Neuronal stem cell (in vitro differentiated cells): ENCODE measurements around the gene POLE.

Source experiments
- DNase-seq: peaks from one replicate; pipeline ENCODE4 v3.0.0-alpha.2; 2013; ENCODE audit warnings: low spot score
- H2AFZ ChIP-seq: one replicate; pipeline ENCODE4 v1.6.1; 2013; ENCODE audit warnings: mild to moderate bottlenecking, low read length, inconsistent platforms
- H2AK5ac ChIP-seq: 2 replicates; pipeline ENCODE4 v1.6.1; 2013; ENCODE audit warnings: low read depth, mild to moderate bottlenecking, inconsistent platforms, low read length, moderate library complexity, mixed read lengths
- H2BK120ac ChIP-seq: 2 replicates; pipeline ENCODE4 v1.6.1; 2013; ENCODE audit warnings: low read depth, mild to moderate bottlenecking, inconsistent platforms, low read length, moderate library complexity, mixed read lengths
- H2BK12ac ChIP-seq: one replicate; pipeline ENCODE4 v1.6.1; 2013; ENCODE audit warnings: low read length, inconsistent platforms
- H2BK15ac ChIP-seq: 2 replicates; pipeline ENCODE4 v1.6.1; 2013; ENCODE audit warnings: mild to moderate bottlenecking, low read length, inconsistent platforms, mixed read lengths
- H2BK5ac ChIP-seq: one replicate; pipeline ENCODE4 v1.6.1; 2013; ENCODE audit warnings: inconsistent platforms, mild to moderate bottlenecking, low read length, moderate library complexity
- H3K14ac ChIP-seq: one replicate; pipeline ENCODE4 v1.6.1; 2013; ENCODE audit warnings: low read length, inconsistent platforms
- H3K18ac ChIP-seq: 2 replicates; pipeline ENCODE4 v1.6.1; 2013; ENCODE audit warnings: low read length, inconsistent platforms
- H3K23ac ChIP-seq: 2 replicates; pipeline ENCODE4 v1.6.1; 2013; ENCODE audit warnings: low read depth, mild to moderate bottlenecking, mixed read lengths, low read length, inconsistent platforms; ENCODE audit not compliant: poor library complexity
- H3K27ac ChIP-seq: replicated peaks from 3 replicates; pipeline ENCODE4 v1.5.1; 2013; ENCODE audit warnings: low read length, inconsistent platforms
- H3K27me3 ChIP-seq, 3 experiments: 2 replicates each; pipeline ENCODE4 v1.6.1; 2013; ENCODE audit warnings: low read length in 3 of 3, mild to moderate bottlenecking in 2 of 3, inconsistent platforms in 1 of 3, low read depth in 1 of 3, mixed read lengths in 1 of 3, moderate library complexity in 1 of 3; ENCODE audit not compliant: control insufficient read depth in 3 of 3, insufficient read depth in 3 of 3
- H3K36me3 ChIP-seq, 2 donors: replicated peaks in 1 of 2; 2 replicates each; pipeline ENCODE4 v1.6.1; 2013; ENCODE audit warnings: low read length in 2 of 2; ENCODE audit not compliant: control insufficient read depth in 2 of 2, insufficient read depth in 2 of 2
- H3K4ac ChIP-seq: 2 replicates; pipeline ENCODE4 v1.6.1; 2013; ENCODE audit warnings: inconsistent platforms, mild to moderate bottlenecking, low read length, moderate library complexity
- H3K4me1 ChIP-seq, 2 donors: 1 replicate in 1 of 2; 2 replicates in 1 of 2; pipeline ENCODE4 v1.6.1; 2013; ENCODE audit warnings: low read length in 2 of 2, low read depth in 1 of 2; ENCODE audit not compliant: control insufficient read depth in 2 of 2, insufficient read depth in 1 of 2
- H3K4me2 ChIP-seq: one replicate; pipeline ENCODE4 v1.6.1; 2013; ENCODE audit warnings: mild to moderate bottlenecking, low read length, inconsistent platforms; ENCODE audit not compliant: insufficient read depth, poor library complexity, severe bottlenecking
- H3K4me3 ChIP-seq, 2 donors: 2 replicates each; pipeline ENCODE4 v1.5.1; 2013; ENCODE audit warnings: low read length in 2 of 2, mild to moderate bottlenecking in 2 of 2, inconsistent platforms in 1 of 2, moderate library complexity in 1 of 2
- H3K79me1 ChIP-seq: one replicate; pipeline ENCODE4 v1.6.1; 2013; ENCODE audit warnings: low read depth, mild to moderate bottlenecking, inconsistent platforms, low read length, moderate library complexity
- H3K9ac ChIP-seq: one replicate; pipeline ENCODE4 v1.6.1; 2013; ENCODE audit warnings: mild to moderate bottlenecking, low read depth, low read length, inconsistent platforms; ENCODE audit not compliant: poor library complexity
- H3K9me3 ChIP-seq, 2 donors: replicated peaks in 1 of 2; 2 replicates each; pipeline versions ENCODE3 to v1.6.1; 2013; ENCODE audit warnings: low read length in 2 of 2, mild to moderate bottlenecking in 2 of 2, inconsistent platforms in 1 of 2, low read depth in 1 of 2, mixed read lengths in 1 of 2, moderate library complexity in 1 of 2; ENCODE audit not compliant: control insufficient read depth in 2 of 2, insufficient read depth in 1 of 2
- H4K8ac ChIP-seq: one replicate; pipeline ENCODE4 v1.6.1; 2013; ENCODE audit warnings: low read depth, mild to moderate bottlenecking, inconsistent platforms, low read length, moderate library complexity
- H4K91ac ChIP-seq: one replicate; pipeline ENCODE4 v1.6.1; 2013; ENCODE audit warnings: low read length, low read depth, mild to moderate bottlenecking, inconsistent platforms; ENCODE audit not compliant: poor library complexity
- WGBS, 2 donors: extraction: QIAGEN DNeasy Blood & Tissue Kit; methylation state at CpG; one replicate each; pipeline ENCODE4 v1.1.7; 2013; ENCODE audit warnings: missing lambda C conversion rate in 2 of 2, mixed read lengths in 1 of 2; ENCODE audit not compliant: insufficient read length in 2 of 2, insufficient replicate concordance in 1 of 2; ENCODE audit errors: extremely low coverage in 2 of 2; 5-methylcytosine and 5-hydroxymethylcytosine counted together

The POLE gene

DNA sequence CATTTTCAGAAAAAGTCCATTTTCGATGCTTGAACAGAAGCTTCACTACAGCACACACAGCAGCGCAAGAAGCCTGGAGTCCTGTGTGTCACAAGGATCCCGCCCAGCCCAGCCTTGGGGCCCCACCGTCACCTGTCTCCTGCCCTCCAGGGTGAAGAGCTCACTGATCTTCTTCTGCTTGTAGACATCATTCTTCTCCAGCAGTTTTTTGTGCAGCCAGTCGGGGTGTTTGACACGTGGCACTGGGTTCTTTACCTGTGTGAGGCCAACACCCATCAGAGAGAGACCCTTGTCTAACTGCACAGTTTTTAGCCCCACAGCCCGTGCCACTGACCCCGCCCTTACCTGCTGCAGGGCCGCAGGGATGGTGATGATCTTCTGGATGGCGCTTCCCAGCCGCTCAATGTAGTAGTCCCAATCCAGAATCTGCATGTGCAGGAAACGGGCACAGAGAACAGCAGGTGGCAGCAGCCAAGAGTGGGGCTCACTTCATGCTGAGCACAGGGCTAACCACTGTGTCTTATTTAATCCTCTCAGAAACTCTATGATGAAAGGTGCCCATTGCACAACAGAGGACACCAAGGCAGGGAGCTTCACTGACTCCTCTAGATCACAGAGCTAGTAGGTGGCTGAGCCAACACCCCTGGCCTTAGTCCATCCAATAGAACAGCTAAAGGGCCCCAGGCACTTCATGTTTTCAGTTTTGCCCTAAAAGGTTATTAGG, 30.0 kb downstream of the POLE start:
- no peak overlapping the region for H2AK5ac ChIP-seq
- no CpG with 5 or more reads among the region's 12 CpGs for WGBS, 2 donors

DNA sequence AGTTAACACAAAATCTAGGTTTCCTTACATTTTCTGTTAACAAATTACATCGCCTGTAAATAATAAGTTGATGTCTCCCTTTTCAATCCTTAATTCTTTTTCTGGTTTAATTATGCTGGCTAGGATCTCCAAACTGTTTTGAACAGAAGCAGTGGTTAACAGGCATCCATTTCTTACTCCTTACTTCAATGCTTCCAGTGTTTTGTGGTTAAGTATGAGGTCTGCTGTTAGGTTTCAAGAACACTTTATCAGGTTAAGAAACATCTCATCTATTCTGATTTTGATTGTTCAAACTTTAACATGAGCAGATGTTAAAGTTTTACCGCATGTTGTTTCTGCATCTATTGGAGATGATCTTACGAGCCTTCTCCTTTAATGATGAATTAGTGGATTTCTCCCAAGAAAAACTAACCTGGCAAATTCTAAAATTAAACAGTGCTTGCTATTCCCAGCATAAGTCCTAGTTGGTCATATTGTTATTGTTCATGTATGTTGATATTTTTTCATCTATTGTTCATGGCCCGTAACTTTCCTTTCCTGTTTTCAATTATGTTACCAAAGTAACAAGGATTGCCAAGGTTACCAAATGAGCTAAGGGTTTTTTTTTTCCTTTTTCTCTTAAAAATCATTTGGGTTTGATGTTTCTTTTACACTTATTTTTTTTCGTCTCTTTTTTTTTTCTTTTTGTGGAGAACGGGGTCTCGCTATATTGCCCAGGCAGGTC, 33.4 kb downstream of the POLE start:
- Histone ChIP-seq H2BK120ac (no peak overlapping the region), H3K79me1 (no peaks in the 10 kb centered on the region), H3K4ac (no peak overlapping the region), H3K4me3 (no peak overlapping the region), H3K4me2 (no peak overlapping the region), H2BK15ac (no peak overlapping the region), H2AK5ac (no peak overlapping the region), H2BK12ac (no peak overlapping the region), H3K27me3 (no peaks in the 10 kb centered on the region), H3K9me3 (peaks cover 0 to 3% of the 10 kb centered on the region in 2 donors), H3K27ac (no peak overlapping the region), H4K8ac (no peak overlapping the region), H3K23ac (no peak overlapping the region), H3K14ac (no peak overlapping the region), H3K9ac (no peak overlapping the region), H2AFZ (no peak overlapping the region), H4K91ac (no peak overlapping the region), H3K18ac (no peak overlapping the region), H2BK5ac (no peak overlapping the region), H3K4me1 (no peaks in the 10 kb centered on the region), H3K36me3 (peaks cover 47 to 99% of the 10 kb centered on the region in 2 donors)
- DNase-seq, result no peak
- no CpG with 5 or more reads among the region's 7 CpGs for WGBS, 2 donors

More for the DNA sequence above, 30.0 kb downstream of the POLE start:
- H3K4me1 ChIP-seq, result no peaks in the 10 kb centered on the region
- no peak overlapping the region for H4K91ac ChIP-seq
- H2BK5ac ChIP-seq, result no peak overlapping the region
- no peak overlapping the region for H2BK120ac ChIP-seq
- no peak overlapping the region for H3K4me3 ChIP-seq
- no peak overlapping the region for H4K8ac ChIP-seq
- H3K9me3 ChIP-seq, result peaks cover 0 to 3% of the 10 kb centered on the region in 2 donors
- H3K4me2 ChIP-seq, result no peak overlapping the region
- H3K79me1 ChIP-seq, result no peaks in the 10 kb centered on the region
- H3K14ac ChIP-seq, result no peak overlapping the region
- H3K9ac ChIP-seq, result peak overlapping the region; percentile 76
- no peak overlapping the region for H2BK12ac ChIP-seq
- DNase-seq, result no peak
- no peak overlapping the region for H3K23ac ChIP-seq
- H3K36me3 ChIP-seq, result peaks cover 56 to 99% of the 10 kb centered on the region in 2 donors
- H2BK15ac ChIP-seq, result no peak overlapping the region
- no peak overlapping the region for H3K4ac ChIP-seq
- H3K27ac ChIP-seq, result no peak overlapping the region
- no peak overlapping the region for H3K18ac ChIP-seq
- no peak overlapping the region for H2AFZ ChIP-seq
- H3K27me3 ChIP-seq, result no peaks in the 10 kb centered on the region

DNA sequence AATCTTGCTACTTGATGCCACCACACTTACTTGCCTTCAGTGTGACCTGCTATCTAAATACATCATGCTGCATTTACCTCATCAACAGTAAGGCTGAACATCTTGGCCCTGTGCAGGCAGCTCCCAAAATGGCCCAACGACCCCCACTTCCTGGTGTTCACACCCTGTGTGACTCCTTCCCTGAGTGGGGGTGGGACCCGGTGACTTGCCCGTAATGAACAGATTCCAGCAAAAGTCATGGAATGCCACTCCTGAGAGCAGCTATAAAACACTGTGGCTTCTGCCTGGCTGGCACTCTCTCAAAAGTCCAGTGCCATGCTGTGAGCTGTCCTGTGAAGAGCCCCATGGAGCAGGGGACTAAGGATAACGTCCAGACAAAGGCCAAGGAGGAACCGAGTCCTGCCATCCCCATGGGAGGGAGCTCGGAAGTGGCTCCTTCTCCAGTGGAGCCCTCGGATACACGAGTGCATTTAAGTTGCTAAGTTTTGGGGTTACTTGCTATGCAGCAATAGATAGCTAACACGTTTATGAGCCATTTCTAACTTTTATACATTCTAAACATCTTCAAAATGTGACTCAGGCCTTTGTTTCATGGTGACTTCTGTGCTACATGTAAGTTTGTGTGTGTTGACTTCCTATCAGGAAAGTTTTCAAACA, 35.6 kb downstream of the POLE start:
- Histone ChIP-seq H3K36me3 (peaks cover 44 to 99% of the 10 kb centered on the region in 2 donors), H3K14ac (no peak overlapping the region), H3K9me3 (peaks cover 0 to 2% of the 10 kb centered on the region in 2 donors), H2BK12ac (no peak overlapping the region), H3K27me3 (no peaks in the 10 kb centered on the region), H3K4ac (no peak overlapping the region), H2AK5ac (no peak overlapping the region), H3K9ac (peak overlapping the region; percentile 24), H3K4me2 (no peak overlapping the region), H3K4me1 (no peaks in the 10 kb centered on the region), H2AFZ (no peak overlapping the region), H3K27ac (no peak overlapping the region), H4K91ac (no peak overlapping the region), H3K18ac (no peak overlapping the region), H3K4me3 (no peak overlapping the region), H3K79me1 (no peaks in the 10 kb centered on the region), H2BK5ac (no peak overlapping the region), H2BK15ac (no peak overlapping the region), H3K23ac (no peak overlapping the region), H2BK120ac (no peak overlapping the region), H4K8ac (no peak overlapping the region)
- no peak for DNase-seq
- WGBS, 2 donors, result no CpG with 5 or more reads among the region's 9 CpGs
